GM19395 (cell line): Measurements from ENCODE around the gene EVI5L.

Experiments used
- ATAC-seq: cut with Tn5 transposase; IDR thresholded peaks from one replicate; pipeline ENCODE4 v1.9.1; 2021; ENCODE audit warnings: mild to moderate bottlenecking, moderate library complexity; ENCODE audit not compliant: unreplicated experiment

The EVI5L gene

GRCh38 chr19:7894612-7895309, 64.7 kb downstream of the EVI5L start:
- no peak for ATAC-seq

GRCh38 chr19:7895565-7895964, 65.5 kb downstream of the EVI5L start:
- no peak for ATAC-seq

- ATAC-seq: no peak
Measured at GRCh38 chr19:7897292-7897691, 67.3 kb downstream of the EVI5L start.

DNA sequence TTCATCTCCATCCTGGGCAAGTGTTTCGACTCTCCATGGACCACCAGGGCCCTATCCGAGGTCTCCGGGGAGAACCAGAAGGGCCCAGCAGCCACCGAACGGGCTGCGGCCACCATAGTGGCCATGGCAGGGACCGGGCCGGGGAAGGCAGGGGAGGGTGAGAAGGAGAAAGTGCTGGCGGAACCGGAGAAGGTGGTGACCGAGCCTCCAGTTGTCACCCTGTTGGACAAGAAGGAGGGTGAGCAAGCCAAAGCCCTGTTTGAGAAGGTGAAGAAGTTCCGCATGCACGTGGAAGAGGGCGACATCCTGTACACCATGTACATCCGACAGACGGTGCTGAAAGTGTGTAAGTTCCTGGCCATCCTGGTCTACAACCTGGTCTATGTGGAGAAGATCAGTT, 68.9 kb downstream of the EVI5L start:
- no peak for ATAC-seq

- ATAC-seq: no peak
Measured at GRCh38 chr19:7899751-7900378, 69.8 kb downstream of the EVI5L start.

- no peak for ATAC-seq
Measured at GRCh38 chr19:7900401-7900870, 70.4 kb downstream of the EVI5L start.

DNA sequence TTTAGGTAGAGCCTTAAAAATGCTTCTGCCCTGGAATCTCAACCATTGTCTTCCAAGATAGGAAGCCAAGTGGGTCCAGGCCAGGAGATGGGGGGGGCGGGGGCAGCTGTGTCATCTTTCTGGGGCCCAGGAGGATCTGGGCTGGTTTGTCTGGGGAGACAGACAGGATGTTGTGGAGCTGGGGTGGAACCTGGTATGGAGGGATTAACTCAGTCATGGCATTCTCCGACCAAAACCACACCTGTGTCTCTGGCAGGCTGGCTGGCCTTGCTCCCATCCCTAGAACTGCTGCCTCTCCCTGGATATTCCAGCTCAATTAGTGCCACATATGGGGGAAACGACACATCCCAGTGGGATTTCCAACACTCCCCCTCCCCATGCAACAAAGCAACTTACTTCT, 70.9 kb downstream of the EVI5L start:
- no peak for ATAC-seq

- ATAC-seq: no peak
Measured at GRCh38 chr19:7901337-7901736, 71.3 kb downstream of the EVI5L start.

DNA sequence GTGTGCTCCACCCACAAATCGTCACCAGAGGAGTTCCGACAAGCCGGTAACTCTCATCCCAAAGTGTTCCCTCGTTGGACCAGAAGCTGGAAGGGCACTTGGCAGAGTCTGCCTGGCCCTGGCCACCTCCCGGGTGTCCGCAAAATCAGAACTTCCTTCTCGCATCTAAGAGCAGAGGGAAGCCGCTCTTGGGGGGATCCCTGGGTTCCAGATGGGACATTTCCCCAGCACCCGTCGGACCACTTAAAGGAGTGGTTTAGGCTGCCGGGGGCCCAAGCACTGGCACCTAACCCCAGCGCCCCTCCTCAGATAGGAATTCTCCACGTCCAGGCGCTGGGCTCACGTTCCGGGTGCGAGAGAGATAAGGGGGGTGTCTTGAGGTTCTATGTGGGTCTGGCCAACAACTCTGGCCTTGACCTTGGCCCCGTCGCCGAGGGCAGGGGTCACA, 72.8 kb downstream of the EVI5L start:
- no peak for ATAC-seq

GRCh38 chr19:7903244-7904073, 73.4 kb downstream of the EVI5L start, which contains the start of gene MAP2K7:
MAP2K7 (plus strand) TSS chr19:7903877; CDS start chr19:7903945, 68 bp downstream.
- ATAC-seq: peak; percentile 77

- peak; percentile 32 for ATAC-seq
Measured at GRCh38 chr19:7904074-7905020, 74.3 kb downstream of the EVI5L start.

- no peak for ATAC-seq
Measured at GRCh38 chr19:7905268-7905667, 75.2 kb downstream of the EVI5L start.

GRCh38 chr19:7905859-7906258, 75.8 kb downstream of the EVI5L start:
- ATAC-seq: no peak

GRCh38 chr19:7907122-7907521, 77.1 kb downstream of the EVI5L start:
- no peak for ATAC-seq

GRCh38 chr19:7907544-7907943, 77.5 kb downstream of the EVI5L start:
- no peak for ATAC-seq

DNA sequence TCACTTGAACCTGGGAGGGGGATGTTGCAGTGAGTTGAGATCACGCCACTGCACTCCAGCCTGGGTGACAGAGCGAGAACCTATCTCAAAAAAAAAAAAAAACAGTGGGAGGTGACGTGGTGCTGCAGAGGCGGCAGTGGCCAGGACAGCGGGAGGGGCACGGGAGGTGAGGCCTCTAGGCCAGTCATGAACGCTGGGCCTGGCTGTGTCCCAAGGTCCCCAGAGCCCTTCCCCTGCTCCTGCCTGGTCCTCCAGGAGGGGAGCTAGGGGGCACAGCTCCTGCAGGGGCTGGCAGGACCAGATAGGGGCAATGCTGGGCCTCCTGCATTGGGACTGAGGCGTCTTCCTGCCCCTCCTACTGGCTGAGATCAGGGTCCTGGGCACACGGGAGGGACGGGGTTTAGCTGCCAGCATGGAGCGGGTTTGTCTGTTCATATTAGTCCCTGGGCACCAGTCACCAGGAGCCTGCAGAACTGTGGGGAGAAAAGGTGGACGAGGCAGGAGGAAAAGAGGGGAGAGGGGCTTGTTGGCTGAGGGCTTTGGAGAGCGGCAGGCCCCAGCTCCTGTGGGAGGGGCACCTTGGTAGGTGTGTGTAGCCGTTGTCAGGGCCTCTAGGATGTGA, 78.2 kb downstream of the EVI5L start:
- ATAC-seq: no peak

GRCh38 chr19:7908742-7909461, 78.9 kb downstream of the EVI5L start:
- no peak for ATAC-seq

- ATAC-seq: no peak
Measured at GRCh38 chr19:7909471-7910067, 79.6 kb downstream of the EVI5L start.
